Lower leg skin (tissue), 4 donors: Measurements from ENCODE around the gene NME9. TPM values are rescaled to one million over a fixed set of nuclear protein-coding genes. Genes with fewer than 3 reads are reported as not detected.
A peak's percentile ranks its signal among the peaks of the same experiment; 100 is the strongest.

Experiments
- DNase-seq, 2 donors: peaks; one replicate each; pipeline ENCODE4 v3.0.0-alpha.2; 2019; ENCODE audit warnings: low spot score in 2 of 2
- H3K4me3 ChIP-seq: fragments of 200-600 bp; sonication (generic); 2 replicates; pipeline ENCODE4 v1.5.1; 2017; ENCODE audit warnings: mild to moderate bottlenecking, low read depth; ENCODE audit not compliant: poor library complexity, severe bottlenecking
- POLR2A ChIP-seq, 2 donors: fragments of 450-650 bp; IDR thresholded peaks; one replicate each; pipeline ENCODE4 v1.6.1; 2016 to 2017; ENCODE audit warnings: antibody characterized with exemption in 2 of 2, mild to moderate bottlenecking in 1 of 2, moderate library complexity in 1 of 2
- WGBS, 2 donors: methylation state at CpG; one replicate each; pipeline ENCODE4 v1.1.5; 2018; 5-methylcytosine and 5-hydroxymethylcytosine counted together
- intact Hi-C: fragments of 100-400 bp; cut with DNase I; formaldehyde crosslinking; loops from one replicate; pipeline ENCODE4 v1.15.0; 2023; ENCODE audit warnings: low total_unique reads
- total RNA-seq, 4 donors: library from RNA; depleted of rRNA; stranded (reverse); fragments of >200 nt; gene quantifications; one replicate each; pipeline ENCODE4 v1.1.0, GENCODE V29; 2016
- TF ChIP-seq, protein P1 (sequence below), 3 donors: fragments of 450-650 bp; IDR thresholded peaks; one replicate each; pipeline ENCODE4 v1.5.1; 2016; ENCODE audit warnings: antibody characterized with exemption in 3 of 3, mild to moderate bottlenecking in 3 of 3, moderate library complexity in 2 of 3

Gene NME9
- total RNA-seq, 4 donors from 2014 or later = 0.42 TPM; not detected in 3

DNA sequence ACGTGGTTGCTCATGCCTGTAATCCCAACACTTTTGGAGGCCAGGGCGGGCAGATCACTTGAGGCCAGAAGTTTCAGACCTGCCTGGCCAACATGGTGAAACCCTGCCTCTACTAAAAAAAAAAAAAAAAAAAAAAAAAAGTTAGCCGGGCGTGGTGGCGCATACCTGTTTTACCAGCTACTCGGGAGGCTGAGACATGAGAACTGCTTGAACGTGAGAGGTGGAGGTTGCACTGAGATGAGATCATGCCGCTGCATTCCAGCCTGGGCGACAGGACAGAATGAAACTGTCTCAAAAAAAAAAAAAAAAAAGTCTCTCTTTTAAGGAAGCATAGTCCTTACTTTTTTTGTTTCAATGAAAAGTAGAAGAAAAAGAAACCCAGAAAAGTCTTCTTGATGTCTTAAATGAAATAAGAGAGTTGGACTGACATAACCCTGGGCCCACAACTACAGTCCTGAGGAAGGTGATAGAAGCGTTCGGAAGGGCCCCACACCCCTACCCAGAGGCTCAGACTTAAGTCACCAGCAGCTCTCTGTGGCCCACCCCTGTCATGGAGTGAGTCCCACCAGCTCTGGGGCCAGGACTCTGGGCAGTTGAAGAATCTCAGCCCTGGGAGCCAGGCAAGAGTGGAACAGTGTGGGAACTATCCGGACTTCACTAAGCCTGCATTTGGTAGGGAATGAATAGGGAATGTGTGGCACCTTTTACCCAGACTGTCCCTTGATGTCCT lies 2.6 kb downstream of the NME9 start:
- intact Hi-C loops = no loop called here

DNA sequence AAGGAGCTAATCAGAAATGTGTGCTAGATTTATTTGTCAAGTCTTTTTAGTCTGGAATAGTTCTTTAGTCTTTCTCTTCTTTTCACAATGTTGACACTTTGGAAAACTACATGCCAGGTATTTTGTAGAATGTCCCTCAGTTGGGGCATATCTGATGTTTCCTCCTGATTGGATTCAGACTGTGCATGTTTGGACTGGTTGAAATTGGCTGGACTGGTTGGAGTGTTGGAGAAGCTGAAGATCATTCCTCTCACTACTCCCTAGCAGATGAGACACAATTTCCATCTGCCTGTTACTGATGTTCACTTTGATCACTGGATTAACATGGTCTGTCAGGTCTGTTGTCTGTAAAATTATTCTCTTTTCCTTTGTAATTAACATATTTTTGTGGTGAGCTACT lies 3.7 kb downstream of the NME9 start:
- TF ChIP-seq, protein P1, sequence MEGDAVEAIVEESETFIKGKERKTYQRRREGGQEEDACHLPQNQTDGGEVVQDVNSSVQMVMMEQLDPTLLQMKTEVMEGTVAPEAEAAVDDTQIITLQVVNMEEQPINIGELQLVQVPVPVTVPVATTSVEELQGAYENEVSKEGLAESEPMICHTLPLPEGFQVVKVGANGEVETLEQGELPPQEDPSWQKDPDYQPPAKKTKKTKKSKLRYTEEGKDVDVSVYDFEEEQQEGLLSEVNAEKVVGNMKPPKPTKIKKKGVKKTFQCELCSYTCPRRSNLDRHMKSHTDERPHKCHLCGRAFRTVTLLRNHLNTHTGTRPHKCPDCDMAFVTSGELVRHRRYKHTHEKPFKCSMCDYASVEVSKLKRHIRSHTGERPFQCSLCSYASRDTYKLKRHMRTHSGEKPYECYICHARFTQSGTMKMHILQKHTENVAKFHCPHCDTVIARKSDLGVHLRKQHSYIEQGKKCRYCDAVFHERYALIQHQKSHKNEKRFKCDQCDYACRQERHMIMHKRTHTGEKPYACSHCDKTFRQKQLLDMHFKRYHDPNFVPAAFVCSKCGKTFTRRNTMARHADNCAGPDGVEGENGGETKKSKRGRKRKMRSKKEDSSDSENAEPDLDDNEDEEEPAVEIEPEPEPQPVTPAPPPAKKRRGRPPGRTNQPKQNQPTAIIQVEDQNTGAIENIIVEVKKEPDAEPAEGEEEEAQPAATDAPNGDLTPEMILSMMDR (IDR thresholded peaks at IDR 0.05) = no peak
- TF ChIP-seq POLR2A (IDR thresholded peaks at IDR 0.05) = no peak
- no peak overlapping the region for H3K4me3 ChIP-seq
- intact Hi-C loops = no loop called here
- DNase-seq = no peak

More for the DNA sequence above, 2.6 kb downstream of the NME9 start:
- 86 to 91% methylated on average over 12 of the region's 12 CpGs for WGBS, 2 donors
- DNase-seq = peak in 1 of 2 donors; percentile 60
- no peak for TF ChIP-seq POLR2A (IDR thresholded peaks at IDR 0.05)
- TF ChIP-seq, protein P1 (IDR thresholded peaks at IDR 0.05) = no peak
- H3K4me3 ChIP-seq = no peak overlapping the region

DNA sequence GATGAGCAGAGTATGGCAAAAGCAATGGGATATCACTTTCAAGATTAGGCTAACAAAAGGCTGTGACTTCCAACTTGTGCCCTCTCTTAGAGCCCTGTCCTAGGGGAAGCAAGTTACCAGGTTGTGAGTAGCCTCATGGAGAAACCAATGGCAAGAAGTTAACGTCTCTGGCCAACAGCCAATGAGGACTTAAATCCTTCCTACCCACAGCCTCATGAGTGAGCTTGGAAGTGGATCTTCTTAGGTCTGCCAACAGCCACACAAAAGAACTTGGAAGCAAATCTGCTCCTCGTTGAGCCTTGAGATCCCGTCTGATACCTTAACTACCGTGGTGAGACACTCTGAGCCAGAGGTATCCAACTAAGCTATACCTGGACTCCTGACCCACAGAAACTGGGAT lies 5.7 kb downstream of the NME9 start:
- DNase-seq = no peak
- H3K4me3 ChIP-seq = no peak overlapping the region
- WGBS, 2 donors = 40 to 41% methylated on average over 4 of the region's 4 CpGs
- no peak for TF ChIP-seq POLR2A (IDR thresholded peaks at IDR 0.05)
- TF ChIP-seq, protein P1 (IDR thresholded peaks at IDR 0.05) = no peak
- intact Hi-C loops = no loop called here

DNA sequence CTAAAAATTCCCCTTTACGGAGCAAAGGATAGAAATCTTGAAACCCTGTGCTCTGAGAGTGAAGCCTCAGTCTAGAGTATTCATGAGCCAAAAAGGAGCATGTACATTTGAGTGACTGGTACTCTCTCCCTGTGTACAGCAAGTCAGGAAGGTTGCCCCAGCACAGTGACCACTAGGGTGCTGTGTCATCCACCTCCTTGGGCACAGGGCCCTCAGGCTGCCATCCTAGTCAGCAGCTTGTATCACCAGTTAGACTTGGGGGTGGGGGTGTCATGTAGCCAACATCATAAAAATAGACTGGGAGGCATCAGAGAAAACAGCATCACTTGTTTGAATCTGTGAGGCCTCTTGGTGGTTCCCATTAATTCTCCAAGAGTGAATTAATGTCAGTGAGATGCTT lies 12.0 kb downstream of the NME9 start:
- no peak for DNase-seq
- WGBS, 2 donors = 83 to 88% methylated on average over 1 of the region's 1 CpG
- intact Hi-C loops = no loop called here
- H3K4me3 ChIP-seq = no peak overlapping the region
- TF ChIP-seq, protein P1 (IDR thresholded peaks at IDR 0.05) = no peak
- no peak for TF ChIP-seq POLR2A (IDR thresholded peaks at IDR 0.05)

DNA sequence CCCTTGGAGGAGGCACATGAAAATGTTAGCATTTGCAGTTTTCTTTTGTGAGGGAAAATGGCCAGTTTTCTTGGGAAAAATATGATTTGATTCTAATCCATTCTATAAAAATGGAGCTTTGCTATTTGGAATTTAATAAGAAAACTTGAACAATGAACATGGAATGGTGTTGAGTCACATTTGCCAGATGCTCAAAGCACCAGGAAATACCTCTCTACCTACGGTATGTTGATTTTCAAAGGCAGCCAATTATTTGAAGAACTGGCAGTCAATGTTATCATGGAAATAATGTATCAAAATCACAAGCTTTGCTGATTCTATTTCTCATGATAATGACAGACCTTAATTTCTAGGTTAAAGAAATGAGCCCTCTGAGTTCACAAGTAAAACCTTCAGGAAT lies 14.9 kb downstream of the NME9 start:
- DNase-seq = no peak
- H3K4me3 ChIP-seq = no peak overlapping the region
- WGBS, 2 donors = 28 to 37% methylated on average over 1 of the region's 1 CpG
- TF ChIP-seq POLR2A (IDR thresholded peaks at IDR 0.05) = no peak
- TF ChIP-seq, protein P1 (IDR thresholded peaks at IDR 0.05) = no peak
- intact Hi-C loops = no loop called here

DNA sequence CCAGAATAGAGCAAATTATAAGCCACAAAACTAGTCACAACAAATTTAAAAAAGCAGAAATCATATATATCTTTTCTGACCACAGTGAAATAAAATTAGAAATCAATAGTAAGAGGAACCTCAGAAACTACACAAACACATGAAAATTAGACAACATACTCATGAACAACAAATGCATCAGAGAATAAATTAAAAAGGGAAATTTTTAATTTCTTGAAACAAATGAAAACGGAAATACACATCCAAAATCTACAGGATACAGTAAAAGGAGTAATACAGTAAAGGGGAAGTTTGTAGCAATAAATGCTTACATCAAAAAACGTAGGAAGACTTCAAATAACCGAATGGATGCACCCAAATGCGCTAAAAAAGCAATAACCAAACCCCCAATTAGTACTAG lies 19.2 kb downstream of the NME9 start:
- no peak for TF ChIP-seq POLR2A (IDR thresholded peaks at IDR 0.05)
- TF ChIP-seq, protein P1 (IDR thresholded peaks at IDR 0.05) = no peak
- WGBS, 2 donors = 70 to 82% methylated on average over 4 of the region's 4 CpGs
- DNase-seq = no peak
- intact Hi-C loops = no loop called here
- no peak overlapping the region for H3K4me3 ChIP-seq
